DMS53 treated with DMSO at 0.1 percent for 48 hours (cell line): ENCODE data around the gene SPATS2L.
A peak's percentile ranks its signal among the peaks of the same experiment; 100 is the strongest.

Experiments
- DNase-seq: peaks from one replicate; lab custom pipeline; 2025; ENCODE audit not compliant: unreplicated experiment; lab: John Stamatoyannopoulos, UW

The SPATS2L gene

DNA sequence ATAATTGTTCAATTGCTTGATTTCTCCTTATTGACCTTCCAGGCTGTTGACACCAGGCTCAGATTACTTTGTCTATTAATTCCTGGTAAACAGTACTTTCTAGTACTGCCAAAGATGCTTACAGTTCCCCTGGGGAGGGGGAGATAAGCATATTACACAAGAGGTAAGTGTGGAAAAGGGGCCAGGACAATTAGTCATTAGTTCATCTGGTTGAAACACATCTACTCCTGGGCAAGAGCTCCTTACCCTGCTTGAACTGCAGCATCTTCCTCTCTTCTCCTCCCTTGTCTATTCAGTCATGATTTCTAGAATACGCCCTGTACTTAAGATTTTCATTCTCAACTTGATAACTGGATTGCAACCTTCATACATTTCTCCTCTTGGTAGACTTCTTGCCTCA lies 10.4 kb upstream of the SPATS2L start:
- no peak for DNase-seq

- DNase-seq = no peak
These were observed 9.4 kb upstream of the SPATS2L start for GRCh38 chr2:200297100-200297499.

- no peak for DNase-seq
These were observed 8.5 kb upstream of the SPATS2L start for GRCh38 chr2:200297989-200298388.

- no peak for DNase-seq
These were observed 7.7 kb upstream of the SPATS2L start for GRCh38 chr2:200298816-200299215.

GRCh38 chr2:200300065-200300464 lies 6.4 kb upstream of the SPATS2L start:
- no peak for DNase-seq

- DNase-seq = no peak
These were observed 5.7 kb upstream of the SPATS2L start for GRCh38 chr2:200300638-200301314.

DNA sequence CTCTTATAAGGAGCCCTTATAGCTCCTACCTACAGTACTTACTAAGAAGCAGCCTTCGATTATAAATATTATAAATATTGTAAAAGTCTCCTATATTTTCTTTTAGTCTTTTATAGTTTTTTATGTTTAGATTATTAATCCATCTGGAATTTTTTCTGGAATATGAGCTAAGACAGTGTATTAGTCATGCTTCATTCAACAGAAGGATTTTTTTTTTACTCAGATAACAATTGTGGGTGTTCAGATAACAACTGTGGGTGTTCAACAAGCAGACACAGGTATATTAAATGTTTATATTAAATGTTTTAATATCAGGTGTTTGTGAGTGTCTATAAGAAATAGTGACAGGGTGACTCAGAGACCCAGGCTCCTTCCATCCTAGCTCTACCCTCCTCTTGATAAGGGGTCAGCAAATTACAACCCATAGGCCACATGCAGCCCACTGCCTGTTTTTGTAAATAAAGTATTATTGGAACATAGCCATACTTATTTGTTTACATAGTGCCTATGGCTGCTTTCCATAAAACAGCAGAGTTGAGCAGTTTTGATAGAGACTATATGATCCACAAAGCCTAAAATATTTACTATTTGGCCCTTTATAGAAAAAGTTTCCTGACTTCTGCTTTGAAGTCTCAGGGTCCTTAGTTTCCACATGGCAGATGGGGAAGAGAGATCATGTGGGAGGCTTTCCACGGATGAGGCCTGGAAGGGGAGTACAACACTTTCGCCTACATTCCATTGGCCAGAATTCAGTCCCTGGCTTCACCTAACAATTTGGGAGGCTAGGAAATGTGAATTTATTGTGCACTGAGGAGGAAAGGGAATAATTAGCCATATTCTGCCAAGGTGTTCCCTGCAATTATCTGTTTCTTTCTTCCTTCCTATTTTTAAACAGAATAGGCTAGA lies 4.3 kb upstream of the SPATS2L start:
- DNase-seq = no peak

GRCh38 chr2:200302940-200303727 lies 3.4 kb upstream of the SPATS2L start:
- no peak for DNase-seq

DNA sequence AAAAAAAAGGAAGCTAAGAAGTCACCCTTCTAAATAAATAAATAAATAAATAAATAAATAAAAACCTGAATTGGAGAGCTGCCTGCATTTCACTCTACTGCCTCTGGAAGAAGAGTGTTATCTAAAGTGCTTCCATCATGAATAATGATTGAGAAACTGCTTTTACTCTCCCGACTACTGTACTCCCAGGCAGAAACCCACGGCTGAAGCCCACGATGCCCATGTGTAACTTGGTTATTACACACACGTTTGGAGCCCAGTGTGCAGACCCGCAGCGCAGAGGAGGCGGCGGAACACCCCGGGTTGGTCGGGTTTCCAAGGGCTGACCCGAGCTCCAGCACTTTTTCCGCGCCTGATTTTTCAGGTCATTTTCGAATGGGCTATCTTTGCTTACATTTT lies 697 bp upstream of the SPATS2L start:
- peak; percentile 62 for DNase-seq

DNA sequence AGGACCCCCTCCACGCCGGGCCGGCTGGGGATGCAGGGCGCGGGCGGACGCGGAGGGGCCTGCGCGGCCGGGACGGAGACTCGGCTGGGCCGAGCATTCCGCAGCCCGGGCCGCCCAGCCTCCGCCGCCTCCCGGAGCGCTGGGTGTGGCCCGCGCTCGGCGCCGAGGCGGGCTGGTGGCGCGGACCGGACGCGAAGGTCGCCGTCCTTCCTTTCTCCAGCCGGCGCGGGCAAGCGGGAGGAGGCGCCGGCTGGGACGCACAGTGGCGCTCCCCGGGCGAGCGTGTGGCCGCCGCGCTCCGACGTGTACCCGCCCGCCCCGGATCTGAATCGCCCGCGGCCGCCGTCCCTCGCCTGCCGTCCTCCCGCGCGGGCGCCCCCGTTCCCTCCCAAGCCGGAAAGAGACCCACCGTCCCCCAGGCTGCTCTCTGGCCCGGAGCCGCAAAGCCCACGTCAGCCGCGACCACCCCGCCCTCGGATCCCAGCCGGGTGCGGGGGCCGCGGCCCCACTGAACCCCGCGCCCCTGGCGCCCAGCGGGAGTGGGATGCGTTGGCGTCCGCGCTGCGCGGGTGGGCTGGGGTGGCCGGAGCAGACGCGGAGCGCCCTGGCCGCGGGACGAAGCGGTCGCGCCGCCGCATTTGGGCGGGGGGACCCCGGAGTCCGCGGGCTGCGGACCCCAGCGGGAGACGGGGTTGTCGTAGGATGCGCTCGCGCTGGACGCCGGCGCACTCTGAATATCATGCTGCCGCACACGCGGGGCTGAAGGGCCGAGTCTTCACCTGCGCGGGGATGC lies 634 bp downstream of the SPATS2L start:
- DNase-seq = peak; percentile 13

GRCh38 chr2:200307724-200308545 lies 1.4 kb downstream of the SPATS2L start:
- DNase-seq = peak; percentile 27

DNA sequence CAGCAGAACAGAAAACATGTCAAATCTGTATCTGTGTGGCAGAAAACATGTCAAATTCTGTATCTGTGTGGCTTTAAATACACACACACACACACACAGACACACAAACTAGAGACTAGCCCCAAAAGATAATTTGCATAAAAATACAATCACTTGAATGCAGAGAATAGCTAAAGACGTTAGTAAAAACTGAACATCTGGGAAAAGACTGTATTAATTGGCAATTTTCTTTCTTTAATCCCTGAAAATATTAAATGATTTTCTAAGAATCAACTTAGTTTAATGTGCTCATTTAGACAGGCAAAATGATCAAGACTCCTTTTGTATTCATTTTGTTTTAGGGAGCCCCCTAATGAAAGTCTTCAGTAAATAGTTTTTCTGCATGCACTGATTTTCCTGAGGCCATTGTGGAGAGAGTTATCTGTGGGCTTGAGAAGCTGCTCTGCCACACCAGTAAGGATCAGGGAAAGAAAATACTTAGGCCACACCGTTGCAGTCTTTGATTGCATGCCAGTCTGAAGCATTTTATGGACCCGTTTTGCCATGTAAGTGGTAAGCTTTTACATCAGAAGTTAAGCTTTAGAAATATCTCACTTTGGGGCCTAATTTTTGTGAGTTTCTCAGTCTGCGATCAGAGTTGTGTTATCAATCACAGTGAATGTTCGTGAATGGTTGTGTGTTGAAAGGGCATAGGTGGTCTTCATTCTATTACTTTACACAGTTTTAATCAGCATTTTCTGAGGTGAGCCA lies 2.2 kb downstream of the SPATS2L start:
- DNase-seq = no peak

- DNase-seq = no peak
These were observed 3.0 kb downstream of the SPATS2L start for GRCh38 chr2:200309296-200310049.

- no peak for DNase-seq
These were observed 4.1 kb downstream of the SPATS2L start for GRCh38 chr2:200310545-200310971.

DNA sequence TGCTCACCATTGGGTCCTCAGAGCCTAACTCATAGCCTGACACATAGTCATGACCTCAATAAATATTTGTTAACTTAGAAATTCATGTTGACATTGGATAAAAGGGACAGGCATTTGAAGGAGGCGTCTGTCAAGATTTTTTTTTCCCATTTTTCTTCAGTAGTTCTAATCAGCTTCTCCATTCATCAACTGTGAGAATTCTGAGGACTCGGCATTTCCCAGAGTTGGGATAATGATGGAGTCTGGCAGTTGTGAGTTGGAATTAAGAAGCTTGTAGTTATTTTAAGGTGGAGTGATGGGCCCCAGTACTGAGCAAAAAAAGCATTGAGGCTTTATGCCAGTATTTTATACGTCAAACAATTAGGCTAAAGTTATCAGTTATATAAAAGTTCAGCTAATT lies 4.6 kb downstream of the SPATS2L start:
- DNase-seq = no peak

DNA sequence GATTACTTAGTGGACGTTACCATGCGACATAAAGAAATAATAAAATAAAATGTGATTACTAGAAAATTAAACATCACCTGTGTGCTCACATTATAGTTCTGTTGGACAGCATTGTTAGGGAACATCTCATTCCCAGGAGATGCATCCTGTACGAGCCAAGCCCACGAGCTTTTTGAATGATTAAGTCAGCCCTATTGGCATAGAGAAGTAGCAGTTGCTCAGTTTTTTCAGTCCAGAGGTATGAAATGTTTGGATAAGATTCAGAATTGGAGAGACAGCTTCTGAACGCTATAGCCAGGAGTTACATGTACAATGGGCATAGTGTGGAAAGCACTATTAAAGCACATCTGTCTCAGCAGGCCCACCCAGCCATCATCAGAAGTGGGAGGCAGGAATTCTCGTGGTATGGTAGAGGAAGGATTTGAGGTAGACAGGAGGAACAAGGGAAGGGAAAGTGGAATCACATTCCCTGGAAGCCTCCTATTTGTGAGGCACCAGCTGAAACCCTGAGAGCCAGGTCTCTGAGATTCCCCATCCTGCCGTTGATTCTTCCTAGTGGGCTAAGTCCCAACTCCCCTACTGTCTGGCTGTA lies 8.6 kb downstream of the SPATS2L start:
- DNase-seq = no peak

DNA sequence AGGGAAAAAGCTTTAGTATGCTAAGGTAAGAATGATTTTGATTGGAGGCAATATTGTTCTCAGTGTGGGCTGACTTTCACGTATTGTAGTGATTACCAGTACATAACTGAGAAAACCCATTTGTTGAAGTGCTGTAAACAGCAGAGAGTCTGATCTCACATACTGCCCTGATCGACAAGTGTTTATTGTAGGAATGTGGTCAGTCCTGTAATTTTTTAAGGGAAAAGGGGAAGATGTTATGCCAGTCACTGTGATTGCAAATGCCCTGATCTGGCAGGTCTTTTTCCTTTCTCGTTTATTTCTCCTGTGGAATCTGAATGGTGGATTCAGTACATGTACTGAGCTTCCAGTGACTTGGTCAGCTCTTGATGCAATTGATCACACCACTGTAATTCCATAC lies 11.5 kb downstream of the SPATS2L start:
- no peak for DNase-seq

DNA sequence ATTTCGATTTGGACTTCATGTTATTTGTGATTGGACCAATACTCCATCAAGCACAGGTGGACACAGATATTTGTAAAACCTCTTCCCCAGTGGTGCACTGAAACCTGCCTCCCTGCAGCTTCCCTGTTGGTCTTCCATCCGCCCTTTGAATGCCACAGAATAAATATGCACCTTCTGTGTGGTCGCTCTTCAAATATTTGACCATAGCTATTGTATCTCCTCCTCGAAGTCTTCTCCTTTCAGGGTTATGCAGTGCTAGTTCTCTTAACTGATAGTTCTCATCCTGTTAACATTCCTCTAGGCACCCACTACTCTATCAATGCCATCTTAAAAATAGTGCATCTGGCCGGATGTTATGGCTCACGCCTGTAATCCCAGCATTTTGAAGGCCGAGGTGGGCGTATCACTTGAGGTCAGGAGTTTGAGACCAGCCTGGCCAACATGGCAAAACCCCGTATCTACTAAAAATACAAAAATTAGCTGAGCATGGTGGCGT lies 12.5 kb downstream of the SPATS2L start:
- no peak for DNase-seq
